HCT116 (cell line): ENCODE measurements around the gene ACBD6. TPM values are rescaled to one million over a fixed set of nuclear protein-coding genes. Genes with fewer than 3 reads are reported as not detected.

Experiments used
- ATAC-seq: fragments of 200-7000 bp; cut with Tn5 transposase; 2 replicates; pipeline ENCODE4 v1.9.1; 2020; ENCODE audit warnings: mild to moderate bottlenecking, moderate library complexity
- BruUV-seq: library from RNA; stranded (reverse); fragments of 400-500 nt; replicated peaks from 2 replicates; lab custom pipeline; 2021; lab: Mats Ljungman, UMichigan
- CTCF ChIA-PET: fragments of 300-600 bp; sonication (Branson Sonifier 250); formaldehyde crosslinking; loops from one replicate; lab custom pipeline; 2021; ENCODE audit warnings: antibody characterized with exemption; lab: Charles Lee
- POLR2A ChIA-PET: fragments of 300-600, 350-600 bp; sonication (Branson Sonifier 250); formaldehyde crosslinking; loops from one replicate; lab custom pipeline; 2021; ENCODE audit warnings: antibody characterized with exemption; lab: Charles Lee
- RAD21 ChIA-PET, 2 experiments: fragments of 300-600 bp; sonication (Branson Sonifier 250); formaldehyde crosslinking; loops; one replicate each; lab custom pipeline; 2023; ENCODE audit warnings: low total read pairs in 2 of 2; ENCODE audit not compliant: uncharacterized antibody in 2 of 2, unreplicated experiment in 2 of 2, low non-redundant PET in 1 of 2; lab: Charles Lee
- DNase-seq: peaks from one replicate; pipeline ENCODE4 v3.0.0-alpha.2; 2010; ENCODE audit warnings: low read depth, low spot score
- H2AFZ ChIP-seq: fragments of 200-600 bp; shearing (Covaris generic), sonication (generic); 2 replicates; pipeline ENCODE4 v1.6.1; 2017; ENCODE audit warnings: low read depth, mixed run types, mixed read lengths, antibody characterized with exemption, low read length; ENCODE audit not compliant: poor library complexity, severe bottlenecking
- H3K27ac ChIP-seq: 2 replicates; pipeline ENCODE4 v1.5.1; 2012; ENCODE audit warnings: low read depth, low read length
- H3K27me3 ChIP-seq: fragments of 200-600 bp; sonication (generic); 2 replicates; pipeline ENCODE4 v1.6.1; 2016; ENCODE audit warnings: mixed run types, low read length, mixed read lengths; ENCODE audit not compliant: insufficient read depth
- H3K36me3 ChIP-seq, 2 experiments: fragments of 200-500 bp in 1 of 2; fragments of 200-600 bp in 1 of 2; sonication (Bioruptor generic) in 1 of 2; sonication (generic) in 1 of 2; 2 replicates each; pipeline versions ENCODE4 v1.5.1 to v1.6.1; 2014 to 2016; ENCODE audit warnings: low read length in 2 of 2, inconsistent platforms in 1 of 2, mixed read lengths in 1 of 2, mixed run types in 1 of 2; ENCODE audit not compliant: insufficient read depth in 2 of 2, control insufficient read depth in 1 of 2
- H3K4me1 ChIP-seq, 2 experiments: fragments of 200-600 bp in 1 of 2; sonication (generic) in 1 of 2; 2 replicates each; pipeline versions ENCODE4 v1.5.1 to v1.6.1; 2012 to 2017; ENCODE audit warnings: low read length in 2 of 2, inconsistent platforms in 1 of 2, mild to moderate bottlenecking in 1 of 2, mixed read lengths in 1 of 2, mixed run types in 1 of 2, moderate library complexity in 1 of 2; ENCODE audit not compliant: insufficient read depth in 2 of 2, control insufficient read depth in 1 of 2
- H3K4me2 ChIP-seq: fragments of 200-600 bp; sonication (generic); 2 replicates; pipeline ENCODE4 v1.6.1; 2017; ENCODE audit warnings: mixed run types, low read length, mixed read lengths
- H3K4me3 ChIP-seq, 2 experiments: fragments of 200-600 bp in 1 of 2; sonication (generic) in 1 of 2; replicated peaks in 1 of 2; 2 replicates each; pipeline ENCODE4 v1.5.1; 2011 to 2016; ENCODE audit warnings: low read length in 2 of 2, control low read depth in 1 of 2, low read depth in 1 of 2, mild to moderate bottlenecking in 1 of 2, mixed read lengths in 1 of 2, mixed run types in 1 of 2
- H3K79me2 ChIP-seq: fragments of 200-600 bp; sonication (generic); 2 replicates; pipeline ENCODE4 v1.6.1; 2017; ENCODE audit warnings: mild to moderate bottlenecking, mixed run types, low read length, moderate library complexity, mixed read lengths; ENCODE audit not compliant: insufficient read depth
- H3K9ac ChIP-seq: fragments of 200-600 bp; sonication (generic); 2 replicates; pipeline ENCODE4 v1.6.1; 2016; ENCODE audit warnings: low read length, mixed read lengths
- H3K9me2 ChIP-seq: fragments of 200-600 bp; sonication (generic), shearing (Covaris generic); 2 replicates; pipeline ENCODE4 v1.6.1; 2017; ENCODE audit warnings: mixed run types, mild to moderate bottlenecking, moderate library complexity; ENCODE audit not compliant: insufficient read depth
- H3K9me3 ChIP-seq, 2 experiments: fragments of 200-500 bp in 1 of 2; fragments of 200-600 bp in 1 of 2; sonication (Bioruptor generic) in 1 of 2; sonication (generic) in 1 of 2; 2 replicates each; pipeline ENCODE4 v1.6.1; 2014 to 2017; ENCODE audit warnings: low read length in 2 of 2, mixed read lengths in 2 of 2, inconsistent platforms in 1 of 2, low read depth in 1 of 2, mild to moderate bottlenecking in 1 of 2, mixed run types in 1 of 2, moderate library complexity in 1 of 2; ENCODE audit not compliant: control insufficient read depth in 1 of 2, insufficient read depth in 1 of 2
- H4K20me1 ChIP-seq: fragments of 200-600 bp; sonication (generic), shearing (Covaris generic); 2 replicates; pipeline ENCODE4 v1.6.1; 2017; ENCODE audit warnings: mixed run types, mild to moderate bottlenecking, moderate library complexity; ENCODE audit not compliant: insufficient read depth
- CEBPB ChIP-seq: IDR thresholded peaks from 2 replicates; pipeline ENCODE4 v1.6.1; 2012; ENCODE audit warnings: low read depth
- CTCF ChIP-seq, 3 experiments: fragments of 200-600 bp in 1 of 3; sonication (generic) in 1 of 3; IDR thresholded peaks in 2 of 3; conservative IDR thresholded peaks in 1 of 3; 2 replicates each; pipeline ENCODE4 v1.5.1; 2012 to 2017; ENCODE audit warnings: low read depth in 2 of 3, low read length in 2 of 3, antibody characterized with exemption in 1 of 3, borderline replicate concordance in 1 of 3, control low read depth in 1 of 3, mild to moderate bottlenecking in 1 of 3, mixed read lengths in 1 of 3, mixed run types in 1 of 3, moderate library complexity in 1 of 3; ENCODE audit not compliant: insufficient read depth in 1 of 3
- EGR1 ChIP-seq: IDR thresholded peaks from 2 replicates; pipeline ENCODE4 v1.6.1; 2012; ENCODE audit warnings: low read depth
- FOSL1 ChIP-seq: IDR thresholded peaks from 2 replicates; pipeline ENCODE4 v1.6.1; 2012; ENCODE audit warnings: low read depth
- JUND ChIP-seq: IDR thresholded peaks from 2 replicates; pipeline ENCODE4 v1.6.1; 2012
- REST ChIP-seq: IDR thresholded peaks from 2 replicates; pipeline ENCODE4 v1.6.1; 2012; ENCODE audit warnings: low read depth
- SIN3A ChIP-seq: IDR thresholded peaks from 2 replicates; pipeline ENCODE4 v1.6.1; 2012; ENCODE audit warnings: low read depth
- SP1 ChIP-seq: IDR thresholded peaks from 2 replicates; pipeline ENCODE4 v1.6.1; 2012; ENCODE audit warnings: low read depth
- SRF ChIP-seq: IDR thresholded peaks from 2 replicates; pipeline ENCODE4 v1.6.1; 2012; ENCODE audit warnings: low read depth
- TCF7L2 ChIP-seq: IDR thresholded peaks from 2 replicates; pipeline ENCODE4 v1.7.0; 2011; ENCODE audit warnings: borderline replicate concordance, inconsistent platforms; ENCODE audit not compliant: insufficient read depth, insufficient read length; ENCODE audit errors: extremely low read depth
- YY1 ChIP-seq: IDR thresholded peaks from 2 replicates; pipeline ENCODE4 v1.6.1; 2011; ENCODE audit warnings: low read length, low read depth, moderate library complexity, mild to moderate bottlenecking; ENCODE audit not compliant: insufficient replicate concordance; ENCODE audit errors: extremely low read depth
- intact Hi-C: fragments of 100-400 bp; cut with micrococcal nuclease; formaldehyde crosslinking; loops from 2 replicates; pipeline ENCODE4 v1.10.0; 2022
- total RNA-seq: library from RNA; stranded (reverse); gene quantifications from one replicate; pipeline ENCODE4 v1.2.1, GENCODE V29; 2021; ENCODE audit not compliant: unreplicated experiment

The ACBD6 gene
- total RNA-seq, 1 experiment from 2014 or later, result 43.2 TPM

- ChIA-PET RAD21 (no interaction called here), POLR2A (no interaction called here), CTCF (no interaction called here)
- DNase-seq, result no peak
- Histone ChIP-seq H3K9ac (no peak overlapping the region), H4K20me1 (no peaks in the 10 kb centered on the region), H3K27ac (no peak overlapping the region), H3K27me3 (no peaks in the 10 kb centered on the region), H3K4me3 (no peak overlapping the region), H3K79me2 (peaks cover 84% of the 10 kb centered on the region), H3K9me2 (no peaks in the 10 kb centered on the region), H3K4me1 (peaks cover 0 to 8% of the 10 kb centered on the region in 2 experiments; a peak in 2 of 4 replicates), H3K4me2 (no peak overlapping the region), H3K9me3 (no peaks in the 10 kb centered on the region), H3K36me3 (peaks cover 3 to 4% of the 10 kb centered on the region in 2 experiments; a peak in 3 of 4 replicates), H2AFZ (no peak overlapping the region)
- BruUV-seq, result no TSS peak
- intact Hi-C loops, result no loop called here
- no peak for ATAC-seq
- TF ChIP-seq SRF (no peak), SIN3A (no peak), YY1 (no peak)
Measured at GRCh38 chr1:180497826-180498225, 4.6 kb downstream of the ACBD6 start.

- POLR2A ChIA-PET, result no interaction called here
- peaks cover 4 to 13% of the 10 kb centered on the region in 2 experiments; a peak in 2 of 4 replicates for H3K36me3 ChIP-seq
Measured at GRCh38 chr1:180494370-180494769, 8.0 kb downstream of the ACBD6 start.

More at GRCh38 chr1:180494370-180494769, 8.0 kb downstream of the ACBD6 start:
- DNase-seq (no peak), ATAC-seq (no peak)
- CTCF ChIA-PET, result no interaction called here
- H3K27me3 ChIP-seq, result no peaks in the 10 kb centered on the region
- H3K9me3 ChIP-seq, result no peaks in the 10 kb centered on the region
- no TSS peak for BruUV-seq
- no peaks in the 10 kb centered on the region for H3K4me1 ChIP-seq
- no peak overlapping the region for H3K4me3 ChIP-seq
- H2AFZ ChIP-seq, result no peak overlapping the region
- no peaks in the 10 kb centered on the region for H3K9me2 ChIP-seq
- no peak overlapping the region for H3K4me2 ChIP-seq
- H4K20me1 ChIP-seq, result no peaks in the 10 kb centered on the region
- no peak overlapping the region for H3K27ac ChIP-seq
- RAD21 ChIA-PET, result no interaction called here
- no peak overlapping the region for H3K9ac ChIP-seq
- intact Hi-C loops, result no loop called here
- TF ChIP-seq FOSL1 (no peak), CTCF (IDR thresholded peaks at IDR 0.05 in 2 of 3, conservative IDR thresholded peaks at IDR 0.05 in 1 of 3; ENCODE audit: borderline replicate concordance in 1 of 3, insufficient read depth in 1 of 3, low read depth in 2 of 3, low read length in 2 of 3) (no peak), JUND (no peak), SIN3A (no peak), EGR1 (no peak), CEBPB (no peak), REST (no peak), TCF7L2 (no peak), SP1 (no peak)
- TF ChIP-seq, all 23 proteins: peak for 0
- peaks cover 65% of the 10 kb centered on the region for H3K79me2 ChIP-seq
